Prostate gland (tissue), 2 donors: ENCODE data around the gene PHTF2.

Experiments used
- CTCF ChIP-seq, 4 experiments: fragments of 200-600 bp in 2 of 4; fragments of 450-650 bp in 2 of 4; sonication (generic) in 2 of 4; IDR thresholded peaks; 1 replicate in 3 of 4; 2 replicates in 1 of 4; pipeline ENCODE4 v1.5.1; 2016 to 2019; ENCODE audit warnings: antibody characterized with exemption in 4 of 4, mild to moderate bottlenecking in 2 of 4, moderate library complexity in 2 of 4
- POLR2A ChIP-seq: fragments of 450-650 bp; IDR thresholded peaks from one replicate; pipeline ENCODE4 v1.6.1; 2016; ENCODE audit warnings: antibody characterized with exemption, mild to moderate bottlenecking
- POLR2AphosphoS5 ChIP-seq: sonication (generic); formaldehyde crosslinking; IDR thresholded peaks from one replicate; pipeline ENCODE4 v1.6.1; 2017; ENCODE audit warnings: antibody characterized with exemption

- TF ChIP-seq POLR2A (no peak), CTCF (IDR thresholded peaks at IDR 0.05) (no peak), POLR2AphosphoS5 (no peak)
Measured at GRCh38 chr7:77995717-77996116, 197.1 kb downstream of the PHTF2 start.
